ENCODE results near the gene TSPAN14.
"Not testable (repeated sequence)": the region's sequence is repeated elsewhere in the genome, so short reads cannot be mapped to it uniquely, and the experiment has no call there.

TSPAN14 gene

GRCh38 chr10:80413271-80413996 is 40.7 kb upstream of the TSPAN14 start:
- no peak overlapping the region for H3K4me3 ChIP-seq (ENCODE audit: low read depth, low read length)
- TF ChIP-seq MYC (IDR thresholded peaks at IDR 0.05; ENCODE audit: low read depth, low read length): no peak
- TF ChIP-seq MAX (IDR thresholded peaks at IDR 0.05; ENCODE audit: low read depth, low read length): no peak
- TF ChIP-seq, protein P1, sequence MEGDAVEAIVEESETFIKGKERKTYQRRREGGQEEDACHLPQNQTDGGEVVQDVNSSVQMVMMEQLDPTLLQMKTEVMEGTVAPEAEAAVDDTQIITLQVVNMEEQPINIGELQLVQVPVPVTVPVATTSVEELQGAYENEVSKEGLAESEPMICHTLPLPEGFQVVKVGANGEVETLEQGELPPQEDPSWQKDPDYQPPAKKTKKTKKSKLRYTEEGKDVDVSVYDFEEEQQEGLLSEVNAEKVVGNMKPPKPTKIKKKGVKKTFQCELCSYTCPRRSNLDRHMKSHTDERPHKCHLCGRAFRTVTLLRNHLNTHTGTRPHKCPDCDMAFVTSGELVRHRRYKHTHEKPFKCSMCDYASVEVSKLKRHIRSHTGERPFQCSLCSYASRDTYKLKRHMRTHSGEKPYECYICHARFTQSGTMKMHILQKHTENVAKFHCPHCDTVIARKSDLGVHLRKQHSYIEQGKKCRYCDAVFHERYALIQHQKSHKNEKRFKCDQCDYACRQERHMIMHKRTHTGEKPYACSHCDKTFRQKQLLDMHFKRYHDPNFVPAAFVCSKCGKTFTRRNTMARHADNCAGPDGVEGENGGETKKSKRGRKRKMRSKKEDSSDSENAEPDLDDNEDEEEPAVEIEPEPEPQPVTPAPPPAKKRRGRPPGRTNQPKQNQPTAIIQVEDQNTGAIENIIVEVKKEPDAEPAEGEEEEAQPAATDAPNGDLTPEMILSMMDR (IDR thresholded peaks at IDR 0.05; ENCODE audit: low read depth, low read length): no peak
- TF ChIP-seq POLR2A (IDR thresholded peaks at IDR 0.05; ENCODE audit: extremely low read depth, insufficient read length): no peak
- DNase-seq (ENCODE audit: low read depth): peak; percentile 49

GRCh38 chr10:80414142-80414895 is 39.8 kb upstream of the TSPAN14 start:
- DNase-seq (ENCODE audit: low read depth): no peak
- no peak overlapping the region for H3K4me3 ChIP-seq (ENCODE audit: low read depth, low read length)
- TF ChIP-seq MYC (IDR thresholded peaks at IDR 0.05; ENCODE audit: low read depth, low read length) (no peak), POLR2A (IDR thresholded peaks at IDR 0.05; ENCODE audit: extremely low read depth, insufficient read length) (no peak), MAX (IDR thresholded peaks at IDR 0.05; ENCODE audit: low read depth, low read length) (no peak)
- TF ChIP-seq, protein P1 (IDR thresholded peaks at IDR 0.05; ENCODE audit: low read depth, low read length): no peak

- DNase-seq (ENCODE audit: low read depth): no peak
- H3K4me3 ChIP-seq (ENCODE audit: low read depth, low read length): no peak overlapping the region
- no peak for TF ChIP-seq MAX (IDR thresholded peaks at IDR 0.05; ENCODE audit: low read depth, low read length)
- TF ChIP-seq, protein P1 (IDR thresholded peaks at IDR 0.05; ENCODE audit: low read depth, low read length): no peak
- TF ChIP-seq MYC (IDR thresholded peaks at IDR 0.05; ENCODE audit: low read depth, low read length): no peak
- no peak for TF ChIP-seq POLR2A (IDR thresholded peaks at IDR 0.05; ENCODE audit: extremely low read depth, insufficient read length)
These were observed 38.2 kb upstream of the TSPAN14 start for GRCh38 chr10:80415734-80416478.

DNA sequence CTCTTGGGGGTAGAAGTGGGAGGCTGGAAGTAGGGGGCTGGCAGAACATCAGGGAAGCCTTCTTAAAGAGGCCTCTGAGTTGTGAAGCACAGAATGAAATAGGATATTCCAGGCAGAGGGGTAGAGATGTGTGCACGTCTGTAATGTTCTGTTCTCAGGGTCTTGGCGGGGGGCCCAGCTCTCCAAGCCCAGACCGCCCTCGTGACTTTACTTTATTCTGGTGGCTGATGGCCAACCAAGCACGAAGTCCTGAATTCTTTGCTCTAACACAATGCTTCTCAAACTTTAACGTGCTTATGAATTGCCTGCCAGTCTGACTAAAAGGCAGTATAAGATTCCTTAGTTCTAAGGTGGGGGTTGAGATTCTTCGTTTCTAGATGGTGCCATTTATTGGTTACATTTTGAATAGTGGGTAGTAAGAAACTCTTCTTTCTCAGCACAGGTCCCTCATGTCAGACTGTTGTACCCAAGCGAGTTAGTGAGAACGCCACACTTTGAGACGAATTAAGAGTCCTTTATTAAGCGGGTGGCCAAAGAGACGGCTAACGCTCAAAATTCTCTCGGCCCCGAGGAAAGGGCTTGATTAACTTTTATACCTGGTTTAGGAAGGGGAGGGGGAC is 37.5 kb upstream of the TSPAN14 start:
- no peak overlapping the region for H3K4me3 ChIP-seq (ENCODE audit: low read depth, low read length)
- TF ChIP-seq MYC (IDR thresholded peaks at IDR 0.05; ENCODE audit: low read depth, low read length) (no peak), POLR2A (IDR thresholded peaks at IDR 0.05; ENCODE audit: extremely low read depth, insufficient read length) (no peak), MAX (IDR thresholded peaks at IDR 0.05; ENCODE audit: low read depth, low read length) (no peak)
- TF ChIP-seq, protein P1 (IDR thresholded peaks at IDR 0.05; ENCODE audit: low read depth, low read length): no peak
- DNase-seq (ENCODE audit: low read depth): no peak

- DNase-seq (ENCODE audit: low read depth); H3K4me3 ChIP-seq (ENCODE audit: low read depth, low read length): not testable (repeated sequence)
These were observed 36.9 kb upstream of the TSPAN14 start for GRCh38 chr10:80417256-80417655.

All from NB4 (cell line).